NT2/D1 (cell line): ENCODE data around the gene CALY.

Source experiments
- SUZ12 ChIP-seq: IDR thresholded peaks from 2 replicates; pipeline ENCODE4 v1.6.1; 2011; ENCODE audit not compliant: insufficient read length, insufficient read depth; ENCODE audit errors: extremely low read depth
- YY1 ChIP-seq: IDR thresholded peaks from 2 replicates; pipeline ENCODE4 v1.6.1; 2011; ENCODE audit not compliant: insufficient read length, insufficient read depth
- ZNF274 ChIP-seq: IDR thresholded peaks from 2 replicates; pipeline ENCODE4 v1.6.1; 2011; ENCODE audit warnings: mild to moderate bottlenecking, low read depth, low read length

GRCh38 chr10:133310789-133311188 lies 25.9 kb downstream of the CALY start:
- TF ChIP-seq ZNF274 (no peak), YY1 (no peak), SUZ12 (no peak)
